Mesenchymal stem cell (in vitro differentiated cells and primary cell): ENCODE measurements around the gene FAM163B.

Experiments
- DNase-seq: peaks from one replicate; pipeline ENCODE4 v3.0.0-alpha.2; 2013
- H2AFZ ChIP-seq: one replicate; pipeline ENCODE4 v1.6.1; 2013; ENCODE audit warnings: low read depth, mild to moderate bottlenecking, control low read depth, inconsistent platforms, low read length, moderate library complexity
- H2AK5ac ChIP-seq: 2 replicates; pipeline ENCODE4 v1.6.1; 2013; ENCODE audit warnings: low read length, moderate library complexity, mild to moderate bottlenecking, inconsistent platforms; ENCODE audit not compliant: severe bottlenecking
- H2BK120ac ChIP-seq: one replicate; pipeline ENCODE4 v1.6.1; 2013; ENCODE audit warnings: low read depth, mild to moderate bottlenecking, inconsistent platforms, low read length, moderate library complexity
- H2BK12ac ChIP-seq, 2 experiments: one replicate each; pipeline ENCODE4 v1.6.1; 2013; ENCODE audit warnings: inconsistent platforms in 2 of 2, low read length in 2 of 2, mild to moderate bottlenecking in 2 of 2, moderate library complexity in 2 of 2, control low read depth in 1 of 2
- H2BK15ac ChIP-seq: one replicate; pipeline ENCODE4 v1.6.1; 2013; ENCODE audit warnings: mild to moderate bottlenecking, low read depth, inconsistent platforms; ENCODE audit not compliant: poor library complexity, severe bottlenecking
- H2BK5ac ChIP-seq: 2 replicates; pipeline ENCODE4 v1.6.1; 2013; ENCODE audit warnings: low read depth, mild to moderate bottlenecking, low read length, control low read depth, inconsistent platforms; ENCODE audit not compliant: poor library complexity, severe bottlenecking
- H3K14ac ChIP-seq, 2 experiments: one replicate each; pipeline ENCODE4 v1.6.1; 2013; ENCODE audit warnings: inconsistent platforms in 2 of 2, low read length in 2 of 2, control low read depth in 1 of 2, mild to moderate bottlenecking in 1 of 2, moderate library complexity in 1 of 2
- H3K18ac ChIP-seq, 2 experiments: one replicate each; pipeline ENCODE4 v1.6.1; 2013; ENCODE audit warnings: inconsistent platforms in 2 of 2, low read length in 2 of 2, control low read depth in 1 of 2, low read depth in 1 of 2, mild to moderate bottlenecking in 1 of 2
- H3K23ac ChIP-seq, 2 experiments: one replicate each; pipeline ENCODE4 v1.6.1; 2013; ENCODE audit warnings: inconsistent platforms in 2 of 2, low read length in 2 of 2, mild to moderate bottlenecking in 2 of 2, moderate library complexity in 2 of 2, control low read depth in 1 of 2
- H3K27ac ChIP-seq: 2 replicates; pipeline ENCODE4 v1.5.1; 2013; ENCODE audit warnings: mild to moderate bottlenecking, moderate library complexity, low read length, control low read depth, inconsistent platforms; ENCODE audit not compliant: poor library complexity, severe bottlenecking
- H3K27me3 ChIP-seq, 2 experiments: 2 replicates each; pipeline versions ENCODE4 v1.6.1 to v1.7.0; 2013; ENCODE audit warnings: low read length in 2 of 2, mild to moderate bottlenecking in 2 of 2, moderate library complexity in 2 of 2, control low read depth in 1 of 2, inconsistent platforms in 1 of 2; ENCODE audit not compliant: control insufficient read depth in 1 of 2, insufficient read depth in 1 of 2
- H3K36me3 ChIP-seq, 2 experiments: 2 replicates each; pipeline versions ENCODE4 v1.6.1 to v1.7.0; 2013; ENCODE audit warnings: low read length in 2 of 2, control low read depth in 1 of 2, inconsistent platforms in 1 of 2, low read depth in 1 of 2, mild to moderate bottlenecking in 1 of 2; ENCODE audit not compliant: insufficient read depth in 2 of 2, control insufficient read depth in 1 of 2
- H3K4ac ChIP-seq, 2 experiments: one replicate each; pipeline ENCODE4 v1.6.1; 2013; ENCODE audit warnings: inconsistent platforms in 2 of 2, low read length in 2 of 2, mild to moderate bottlenecking in 2 of 2, moderate library complexity in 2 of 2, control low read depth in 1 of 2, low read depth in 1 of 2
- H3K4me1 ChIP-seq: 2 replicates; pipeline ENCODE4 v1.6.1; 2013; ENCODE audit warnings: low read depth, low read length, control low read depth; ENCODE audit not compliant: control insufficient read depth, insufficient read depth
- H3K4me2 ChIP-seq: 2 replicates; pipeline ENCODE4 v1.6.1; 2013; ENCODE audit warnings: low read length, mild to moderate bottlenecking, inconsistent platforms; ENCODE audit not compliant: poor library complexity, severe bottlenecking
- H3K4me3 ChIP-seq, 2 experiments: 2 replicates each; pipeline versions ENCODE4 v1.5.1 to v1.7.0; 2013; ENCODE audit warnings: low read length in 2 of 2, mild to moderate bottlenecking in 2 of 2, control low read depth in 1 of 2, low read depth in 1 of 2; ENCODE audit not compliant: insufficient read depth in 1 of 2
- H3K79me1 ChIP-seq: replicated peaks from 2 replicates; pipeline ENCODE4 v1.6.1; 2013; ENCODE audit warnings: mild to moderate bottlenecking, control low read depth, low read length, inconsistent platforms; ENCODE audit not compliant: poor library complexity, severe bottlenecking
- H3K9ac ChIP-seq: 2 replicates; pipeline ENCODE4 v1.7.0; 2013; ENCODE audit warnings: mild to moderate bottlenecking, low read length, moderate library complexity
- H3K9me3 ChIP-seq: 2 replicates; pipeline ENCODE4 v1.7.0; 2013; ENCODE audit warnings: mild to moderate bottlenecking, low read length; ENCODE audit not compliant: control insufficient read depth
- H4K8ac ChIP-seq: one replicate; pipeline ENCODE4 v1.6.1; 2013; ENCODE audit warnings: inconsistent platforms, mild to moderate bottlenecking, low read length, moderate library complexity
- H4K91ac ChIP-seq: one replicate; pipeline ENCODE4 v1.6.1; 2013; ENCODE audit warnings: mild to moderate bottlenecking, low read length, inconsistent platforms
- WGBS: methylation state at CpG from one replicate; pipeline ENCODE4 v1.1.7; 2013; ENCODE audit warnings: mixed read lengths; 5-methylcytosine and 5-hydroxymethylcytosine counted together

The FAM163B gene

DNA sequence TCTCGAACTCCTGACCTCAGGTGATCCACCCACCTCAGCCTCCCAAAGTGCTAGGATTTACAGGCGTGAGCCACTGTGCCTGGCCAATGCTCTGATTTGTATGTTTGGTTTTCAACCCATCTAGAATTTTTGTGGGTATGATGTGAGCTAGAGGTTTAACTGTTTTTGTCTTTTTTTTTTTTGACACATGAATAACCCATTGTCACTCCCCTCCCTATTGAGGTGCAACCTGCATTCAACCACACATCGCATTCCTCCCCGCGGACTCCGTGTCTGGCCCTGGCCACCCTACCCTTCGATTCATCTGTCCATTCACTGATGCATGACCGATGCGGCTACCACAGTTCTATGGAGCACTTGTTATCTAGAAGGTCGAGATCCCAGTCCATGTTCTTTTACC is 9.5 kb upstream of the FAM163B start:
- Histone ChIP-seq H3K4me2 (no peak overlapping the region), H3K27ac (no peak overlapping the region), H2BK5ac (no peak overlapping the region), H3K79me1 (no peaks in the 10 kb centered on the region), H3K4me3 (no peak overlapping the region), H3K18ac (no peak overlapping the region), H3K36me3 (no peaks in the 10 kb centered on the region), H2AK5ac (no peak overlapping the region), H2BK120ac (no peak overlapping the region), H2AFZ (no peak overlapping the region), H3K14ac (no peak overlapping the region), H3K27me3 (peaks cover 49 to 93% of the 10 kb centered on the region in 2 experiments), H4K8ac (no peak overlapping the region), H3K9me3 (no peaks in the 10 kb centered on the region), H4K91ac (no peak overlapping the region), H3K23ac (no peak overlapping the region), H3K9ac (no peak overlapping the region), H2BK12ac (no peak overlapping the region), H2BK15ac (no peak overlapping the region), H3K4ac (no peak overlapping the region), H3K4me1 (no peaks in the 10 kb centered on the region)
- 85% methylated on average over 9 of the region's 10 CpGs for WGBS
- no peak for DNase-seq

DNA sequence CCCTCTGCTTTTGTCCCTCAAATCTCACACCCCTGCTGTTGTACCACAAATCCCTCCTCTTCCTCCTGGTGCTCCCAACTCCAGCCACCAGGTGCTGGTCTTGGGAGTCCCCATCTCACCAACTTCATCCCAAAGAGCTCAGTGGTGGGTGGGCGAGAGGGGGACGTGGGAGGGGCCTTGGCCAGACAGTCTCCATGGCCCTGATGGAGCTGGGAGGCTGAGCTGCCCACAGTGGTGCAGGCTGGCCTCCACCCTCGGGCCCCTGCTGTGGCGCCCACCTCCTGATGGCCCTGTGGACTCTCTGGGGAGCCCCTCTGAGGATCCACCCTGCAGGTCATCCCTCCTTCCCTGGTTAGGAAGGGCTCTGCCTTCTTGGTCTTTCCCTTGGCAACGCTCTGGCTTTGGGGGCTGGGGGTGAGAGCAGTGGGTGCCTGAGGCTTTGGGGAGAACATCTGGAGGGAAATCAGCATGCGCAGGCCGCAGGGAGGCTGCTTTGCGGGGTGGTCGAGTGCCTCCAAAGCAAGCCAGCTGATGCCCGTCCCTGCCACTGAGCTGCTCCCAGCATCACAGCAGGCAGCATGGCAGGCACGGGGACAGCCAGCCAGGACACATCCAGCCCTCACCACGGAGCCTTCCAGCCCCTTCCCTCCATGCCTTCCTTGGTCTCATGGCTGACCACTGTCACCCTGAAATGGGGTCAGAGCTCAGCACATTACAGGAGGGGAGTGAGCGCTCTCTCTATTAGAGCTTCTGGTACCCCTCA is 7.6 kb upstream of the FAM163B start:
- H3K4me1 ChIP-seq, result no peaks in the 10 kb centered on the region
- WGBS, result 84% methylated on average over 13 of the region's 13 CpGs
- no peak overlapping the region for H4K8ac ChIP-seq
- H3K4ac ChIP-seq, result no peak overlapping the region
- no peak overlapping the region for H3K4me3 ChIP-seq
- no peak overlapping the region for H2BK15ac ChIP-seq
- H3K4me2 ChIP-seq, result no peak overlapping the region
- H2AK5ac ChIP-seq, result no peak overlapping the region
- H2AFZ ChIP-seq, result no peak overlapping the region
- DNase-seq, result no peak
- H2BK12ac ChIP-seq, result no peak overlapping the region
- H2BK120ac ChIP-seq, result no peak overlapping the region
- no peak overlapping the region for H3K23ac ChIP-seq
- no peak overlapping the region for H3K18ac ChIP-seq
- no peaks in the 10 kb centered on the region for H3K79me1 ChIP-seq
- no peak overlapping the region for H4K91ac ChIP-seq
- no peak overlapping the region for H2BK5ac ChIP-seq
- no peak overlapping the region for H3K27ac ChIP-seq
- H3K36me3 ChIP-seq, result no peaks in the 10 kb centered on the region
- no peaks in the 10 kb centered on the region for H3K9me3 ChIP-seq
- peaks cover 58 to 95% of the 10 kb centered on the region in 2 experiments for H3K27me3 ChIP-seq
- peak overlapping the region in 1 of 2 experiments; percentile 19 for H3K14ac ChIP-seq
- no peak overlapping the region for H3K9ac ChIP-seq

DNA sequence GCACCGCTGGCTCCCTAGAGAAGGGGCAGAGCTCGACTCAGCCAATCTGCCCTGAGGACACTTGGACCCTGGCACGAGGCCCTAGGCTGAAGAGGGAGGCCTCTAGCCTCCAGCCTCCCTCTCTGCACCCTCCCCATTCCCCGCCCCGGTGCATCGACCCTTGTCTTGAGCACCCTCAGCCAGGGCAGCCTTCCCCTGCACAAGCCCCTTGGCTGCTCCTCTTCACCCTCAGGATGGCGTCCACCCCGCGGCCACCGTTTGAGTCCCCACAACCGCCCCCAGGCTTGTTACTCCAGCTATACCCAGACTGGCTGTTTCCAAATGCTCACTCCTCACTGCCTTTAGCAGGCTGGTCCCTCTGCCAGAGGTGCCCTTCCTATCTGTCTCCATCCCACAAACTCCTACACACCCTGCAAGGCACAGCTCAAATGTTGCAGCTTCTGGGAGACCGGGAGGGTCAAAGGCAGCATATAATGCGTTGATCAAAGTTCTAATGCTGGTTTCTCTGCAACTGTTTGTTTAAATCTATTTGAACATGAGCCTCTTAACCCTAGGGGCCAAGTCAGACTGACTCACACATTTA is 6.5 kb upstream of the FAM163B start:
- H3K23ac ChIP-seq, result no peak overlapping the region
- no peak overlapping the region for H3K14ac ChIP-seq
- no peak overlapping the region for H3K4me2 ChIP-seq
- H3K36me3 ChIP-seq, result no peaks in the 10 kb centered on the region
- H3K27ac ChIP-seq, result no peak overlapping the region
- DNase-seq, result no peak
- H3K4me3 ChIP-seq, result no peak overlapping the region
- no peaks in the 10 kb centered on the region for H3K9me3 ChIP-seq
- no peak overlapping the region for H4K8ac ChIP-seq
- no peak overlapping the region for H2AFZ ChIP-seq
- no peak overlapping the region for H2BK5ac ChIP-seq
- H2AK5ac ChIP-seq, result no peak overlapping the region
- H2BK120ac ChIP-seq, result no peak overlapping the region
- H4K91ac ChIP-seq, result no peak overlapping the region
- H2BK12ac ChIP-seq, result no peak overlapping the region
- no peaks in the 10 kb centered on the region for H3K4me1 ChIP-seq
- no peak overlapping the region for H3K18ac ChIP-seq
- H3K79me1 ChIP-seq, result no peaks in the 10 kb centered on the region
- H3K9ac ChIP-seq, result no peak overlapping the region
- no peak overlapping the region for H2BK15ac ChIP-seq
- 77% methylated on average over 13 of the region's 13 CpGs for WGBS
- H3K4ac ChIP-seq, result no peak overlapping the region
- peaks cover 65 to 98% of the 10 kb centered on the region in 2 experiments for H3K27me3 ChIP-seq

DNA sequence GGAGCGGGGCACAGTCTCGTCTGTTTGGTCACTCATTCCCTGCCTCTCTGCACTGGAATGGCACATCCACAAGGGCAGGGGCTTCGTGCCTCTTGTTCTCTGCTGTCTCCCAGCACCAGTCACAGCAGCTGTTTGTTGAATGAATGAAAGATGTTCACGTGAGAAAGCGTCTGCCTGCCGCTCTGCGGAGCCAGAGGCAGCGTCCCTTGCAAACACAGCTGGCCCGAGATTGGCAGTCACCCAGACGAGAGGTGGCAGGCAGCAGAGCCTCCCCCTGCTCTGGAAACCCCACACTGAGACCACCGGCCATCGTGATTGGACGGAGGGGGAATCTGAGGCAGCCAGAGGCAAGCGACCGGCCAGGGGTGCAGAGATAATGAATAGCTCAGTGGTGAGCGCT is 6.0 kb upstream of the FAM163B start:
- 56% methylated on average over 16 of the region's 16 CpGs for WGBS

More for the DNA sequence above, 6.0 kb upstream of the FAM163B start:
- H3K36me3 ChIP-seq, result no peaks in the 10 kb centered on the region
- H2BK120ac ChIP-seq, result no peak overlapping the region
- no peak overlapping the region for H3K4me3 ChIP-seq
- H3K27ac ChIP-seq, result no peak overlapping the region
- no peak overlapping the region for H3K9ac ChIP-seq
- H3K27me3 ChIP-seq, result peaks cover 69 to 99% of the 10 kb centered on the region in 2 experiments
- no peak for DNase-seq
- H3K14ac ChIP-seq, result no peak overlapping the region
- H3K18ac ChIP-seq, result no peak overlapping the region
- H3K79me1 ChIP-seq, result no peaks in the 10 kb centered on the region
- H2AFZ ChIP-seq, result no peak overlapping the region
- H3K4me1 ChIP-seq, result no peaks in the 10 kb centered on the region
- H3K4me2 ChIP-seq, result no peak overlapping the region
- H4K8ac ChIP-seq, result no peak overlapping the region
- no peaks in the 10 kb centered on the region for H3K9me3 ChIP-seq
- H3K23ac ChIP-seq, result no peak overlapping the region
- no peak overlapping the region for H2BK5ac ChIP-seq
- no peak overlapping the region for H3K4ac ChIP-seq
- no peak overlapping the region for H4K91ac ChIP-seq
- H2BK12ac ChIP-seq, result no peak overlapping the region
- no peak overlapping the region for H2BK15ac ChIP-seq
- no peak overlapping the region for H2AK5ac ChIP-seq
